Measurements from ENCODE around the gene TIMP2.
"Not testable (repeated sequence)": the region's sequence is repeated elsewhere in the genome, so short reads cannot be mapped to it uniquely, and the experiment has no call there.

TIMP2 gene

DNA sequence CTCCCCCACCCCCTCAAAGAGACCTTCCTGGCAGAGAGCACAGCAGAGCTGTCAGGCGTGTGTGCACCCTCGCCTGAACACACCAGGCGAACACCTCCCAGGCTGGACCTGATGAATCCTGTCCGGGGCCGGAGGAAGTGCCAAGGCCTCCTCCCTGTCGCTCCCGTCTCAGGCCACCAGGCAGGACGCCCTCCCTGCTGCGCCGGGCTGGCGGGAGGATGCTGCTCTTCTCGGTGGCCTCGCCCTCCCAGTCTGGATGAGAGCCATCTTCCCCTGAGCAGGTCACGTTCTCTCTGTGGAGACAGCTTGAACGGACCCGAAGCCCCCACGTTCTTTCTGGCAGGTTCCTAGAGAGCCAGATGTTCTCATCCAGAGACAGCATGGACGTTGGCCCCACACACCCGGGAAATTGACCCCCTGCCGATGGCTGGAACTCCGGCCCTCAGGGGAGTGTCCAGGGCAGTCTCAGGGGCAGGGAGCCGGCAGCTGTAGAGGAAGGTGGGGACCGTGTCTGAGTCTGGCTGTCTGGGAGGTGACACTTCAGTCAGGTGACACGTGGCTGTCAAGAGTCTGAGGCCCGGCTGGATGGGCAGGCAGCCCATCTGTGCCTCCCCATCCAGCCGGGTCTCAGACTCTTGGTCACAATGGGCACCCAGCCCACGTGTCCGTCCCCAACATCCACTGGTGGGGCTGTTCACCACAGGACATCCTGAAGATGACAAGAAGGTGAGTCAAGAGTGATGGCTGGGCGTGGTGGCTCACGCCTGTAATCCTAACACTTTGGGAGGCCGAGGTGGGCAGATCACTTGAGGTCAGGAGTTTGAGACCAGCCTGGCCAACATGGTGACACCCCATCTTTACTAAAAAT, 5.0 kb upstream of the TIMP2 start:
- DNase-seq, result no peak

DNA sequence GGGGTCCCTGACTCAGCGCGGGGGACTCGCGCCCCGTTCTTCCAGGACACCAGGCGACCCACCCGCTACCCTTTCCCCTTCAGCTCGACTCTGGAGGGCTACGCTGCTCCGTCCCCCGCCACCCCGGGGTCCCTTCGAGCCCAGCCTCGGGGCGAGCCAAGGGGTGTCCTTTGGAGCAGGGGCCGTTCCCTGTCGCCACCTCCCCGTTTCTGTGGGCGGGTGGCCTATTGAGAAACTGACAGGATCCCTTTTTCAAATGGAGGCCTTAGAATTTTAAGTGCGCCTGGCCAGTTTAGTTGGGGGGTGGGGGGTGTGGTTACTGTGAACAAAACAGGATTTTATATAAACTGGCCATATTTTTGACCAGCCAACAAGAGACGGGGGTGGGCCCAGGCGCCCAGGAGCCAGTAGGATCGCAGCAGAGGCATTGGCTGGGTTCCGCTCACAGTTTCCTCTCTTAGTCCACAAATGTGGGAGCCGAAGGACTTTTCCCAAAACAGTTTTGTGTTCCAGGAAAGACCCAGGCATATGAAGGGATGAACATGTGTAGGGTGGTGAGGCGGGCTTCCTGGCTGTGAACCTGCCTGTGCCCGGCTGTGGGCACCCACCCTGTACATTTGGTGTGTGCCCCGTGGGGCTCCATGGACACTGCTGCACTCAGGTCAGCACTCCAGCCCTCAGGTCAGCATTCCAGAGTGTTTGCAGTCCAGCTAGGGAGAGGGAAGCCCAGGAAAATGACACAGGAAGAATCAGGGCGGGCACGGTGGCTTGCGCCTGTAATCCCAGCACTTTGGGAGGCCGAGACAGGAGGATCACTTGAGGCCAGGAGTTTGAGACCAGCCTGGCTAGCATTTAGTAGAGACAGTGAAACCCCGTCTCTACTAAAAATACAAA, 722 bp upstream of the TIMP2 start:
- no peak for DNase-seq

DNA sequence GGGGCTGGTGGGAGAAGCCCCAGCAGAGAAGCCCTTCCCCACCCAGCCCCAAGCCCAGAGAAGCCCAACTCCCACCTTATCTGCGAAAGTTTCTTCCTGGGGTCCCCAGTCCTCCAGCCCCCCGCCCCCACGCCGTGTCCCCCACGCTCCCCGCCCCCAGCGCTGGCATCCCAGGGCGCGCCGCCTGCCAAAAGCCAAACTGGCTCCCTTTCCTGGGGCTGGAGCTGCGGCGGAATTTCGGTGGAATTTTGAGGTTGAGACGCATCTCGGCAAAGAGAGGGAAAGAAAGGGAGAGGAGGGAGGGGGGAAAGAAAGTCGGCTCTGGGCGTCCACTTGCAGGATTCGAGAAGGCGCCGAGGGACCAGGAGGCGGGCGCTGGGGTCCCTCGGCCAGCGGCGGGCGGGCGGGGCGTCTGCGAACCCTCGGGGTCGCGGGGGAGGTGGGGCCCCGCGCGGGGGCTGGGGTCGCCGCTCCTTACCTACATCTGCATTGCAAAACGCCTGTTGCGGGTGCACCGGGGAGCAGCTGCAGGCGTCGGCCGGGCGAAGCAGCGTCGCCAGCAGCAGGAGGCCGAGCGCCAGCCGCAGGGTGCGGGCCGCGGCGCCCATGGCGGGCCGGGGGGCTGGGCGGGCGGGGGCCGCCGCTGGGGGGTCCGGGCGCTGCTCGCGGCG, 571 bp downstream of the TIMP2 start:
- no peak for DNase-seq

DNA sequence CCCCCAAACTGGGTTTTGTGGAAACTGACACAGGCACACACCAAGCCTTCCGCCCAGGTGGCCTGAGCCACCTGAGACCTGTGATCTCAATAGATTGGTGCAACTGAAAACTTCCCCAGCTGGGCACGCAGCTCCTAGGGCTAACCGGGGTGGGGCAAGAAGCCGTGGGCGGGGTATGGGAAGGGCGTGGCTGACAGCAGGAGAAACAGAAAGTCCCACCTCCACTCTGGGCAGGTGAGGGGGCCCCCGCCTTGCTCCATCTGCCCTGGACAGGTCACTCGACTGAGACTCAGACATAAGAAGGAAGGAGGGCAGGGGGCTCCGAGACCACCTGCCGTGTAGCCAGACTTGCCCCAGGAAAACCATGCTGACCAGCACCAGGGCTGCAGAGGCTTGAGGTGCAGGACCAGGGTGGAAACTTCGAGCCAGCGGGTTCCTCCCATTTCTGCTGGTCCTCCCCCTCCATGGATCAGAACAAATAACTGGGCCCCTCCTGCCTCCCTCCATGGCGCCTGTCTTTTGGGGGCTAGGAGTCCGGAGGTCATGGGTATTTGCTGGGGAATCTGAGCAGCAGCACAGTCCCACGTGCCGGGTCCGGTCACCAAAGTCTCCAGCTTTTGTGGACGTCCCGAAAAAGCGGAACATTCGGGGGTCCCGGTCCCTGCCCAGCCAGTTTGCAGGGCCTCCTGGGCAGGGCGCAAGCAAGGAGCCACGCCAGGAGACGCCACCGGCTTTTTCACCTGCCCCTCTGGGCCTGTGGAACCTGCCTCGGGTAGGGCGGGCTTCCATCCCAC, 1.3 kb downstream of the TIMP2 start:
- DNase-seq, result no peak

DNA sequence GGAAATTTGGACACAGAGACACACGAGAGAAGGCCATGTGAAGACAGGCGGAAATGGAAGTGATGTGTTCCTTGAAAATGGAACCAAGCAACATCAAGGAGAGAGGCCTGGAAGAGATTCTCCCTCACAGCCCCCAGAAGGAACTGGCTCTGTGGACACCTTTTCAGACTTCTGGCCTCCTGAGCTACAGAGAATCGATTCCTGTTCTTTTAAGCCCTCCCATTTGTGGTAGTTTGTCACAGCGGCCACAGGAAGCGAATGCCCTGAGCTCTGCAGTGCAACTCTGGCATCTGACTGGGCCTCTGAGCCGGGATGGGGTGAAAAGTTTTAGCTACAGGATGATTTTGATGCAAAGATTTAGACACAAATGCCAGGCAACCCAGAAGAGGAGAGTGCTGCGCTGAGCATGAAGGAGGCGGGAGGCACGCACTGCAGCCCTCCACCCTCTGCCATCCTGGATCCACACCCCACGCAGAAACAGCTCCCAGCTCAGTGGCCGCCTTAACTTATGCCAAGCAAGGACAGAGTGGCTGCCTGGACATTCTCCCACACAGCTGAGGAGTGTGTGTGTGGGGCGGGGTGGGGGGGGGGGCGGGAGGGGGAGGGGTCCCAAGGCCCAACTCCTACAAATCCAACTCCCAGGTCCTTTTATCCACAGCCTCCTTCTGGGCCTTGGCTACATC, 2.2 kb downstream of the TIMP2 start:
- no peak for DNase-seq

DNA sequence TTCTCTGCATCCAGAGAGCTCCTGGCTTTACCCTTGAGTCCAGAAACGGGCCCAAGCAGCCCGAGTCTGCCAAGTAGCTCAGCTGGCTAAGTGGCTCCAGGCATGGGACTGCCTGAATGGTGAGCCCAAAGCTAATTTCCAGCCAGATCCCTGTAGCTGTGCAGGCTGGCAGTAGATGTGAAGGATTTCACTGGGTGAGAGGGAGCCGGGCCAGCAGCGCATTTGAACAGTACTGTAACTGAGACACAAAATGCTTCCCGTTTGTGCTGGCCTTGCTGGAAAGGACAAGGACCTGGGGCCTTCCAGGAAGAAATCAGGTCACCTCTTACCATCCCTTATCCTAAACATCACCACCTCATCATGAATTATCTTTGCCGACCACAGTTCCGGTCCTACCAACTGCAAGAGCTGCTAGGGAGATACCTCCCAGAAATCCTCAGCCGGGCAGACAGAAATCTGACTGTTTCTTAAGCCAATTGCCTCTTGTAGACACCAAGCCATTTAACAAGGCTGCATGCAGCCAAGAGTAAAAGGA, 3.7 kb downstream of the TIMP2 start:
- no peak for DNase-seq

DNA sequence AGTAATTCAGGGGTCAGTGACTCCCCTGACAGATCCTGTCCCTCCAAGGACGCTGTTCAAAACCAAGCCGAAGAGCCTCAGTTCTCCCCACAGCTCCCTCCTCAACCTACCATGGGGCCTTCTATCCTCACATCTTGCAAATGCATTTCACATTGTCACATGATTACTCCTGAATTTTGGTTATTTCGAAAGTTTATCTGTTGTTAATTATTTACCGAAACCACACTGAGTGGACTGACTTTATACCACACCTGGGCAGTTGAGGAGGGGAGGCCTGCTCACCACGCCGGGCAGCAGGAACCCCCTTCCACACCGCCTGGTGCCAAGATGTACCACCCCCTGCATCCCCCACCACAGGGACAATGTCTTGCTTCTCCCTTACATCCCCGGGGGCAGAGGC, 4.7 kb downstream of the TIMP2 start:
- DNase-seq, result no peak

DNA sequence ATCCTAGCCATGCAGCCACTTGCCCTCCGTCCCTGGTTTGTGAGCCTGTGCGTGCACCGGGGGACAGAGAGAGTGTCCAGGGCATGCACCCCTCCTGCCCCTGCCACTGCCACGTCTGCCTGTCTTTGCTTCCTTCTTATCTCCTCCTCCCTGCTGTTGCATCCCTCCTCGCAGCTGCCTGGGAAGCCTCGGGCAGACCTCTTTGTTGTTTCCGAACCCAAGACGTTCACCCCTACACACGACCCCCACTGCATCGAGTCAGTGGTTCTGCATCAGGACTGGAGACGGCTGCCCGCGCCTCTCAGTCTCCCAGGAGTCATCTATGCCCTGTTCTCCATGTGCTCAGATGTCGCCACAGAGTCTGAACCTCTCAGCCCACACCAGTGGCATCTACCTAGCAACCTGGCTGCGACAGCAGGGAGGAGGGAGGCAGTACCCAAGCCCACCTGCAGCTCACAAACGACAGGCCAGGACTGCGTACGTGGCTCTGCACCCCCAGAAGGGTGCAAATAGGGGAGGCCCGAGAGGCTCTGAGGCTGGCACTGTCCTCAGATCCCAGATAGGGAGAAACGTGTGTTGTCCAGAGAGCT, 5.2 kb downstream of the TIMP2 start:
- DNase-seq, result no peak

DNA sequence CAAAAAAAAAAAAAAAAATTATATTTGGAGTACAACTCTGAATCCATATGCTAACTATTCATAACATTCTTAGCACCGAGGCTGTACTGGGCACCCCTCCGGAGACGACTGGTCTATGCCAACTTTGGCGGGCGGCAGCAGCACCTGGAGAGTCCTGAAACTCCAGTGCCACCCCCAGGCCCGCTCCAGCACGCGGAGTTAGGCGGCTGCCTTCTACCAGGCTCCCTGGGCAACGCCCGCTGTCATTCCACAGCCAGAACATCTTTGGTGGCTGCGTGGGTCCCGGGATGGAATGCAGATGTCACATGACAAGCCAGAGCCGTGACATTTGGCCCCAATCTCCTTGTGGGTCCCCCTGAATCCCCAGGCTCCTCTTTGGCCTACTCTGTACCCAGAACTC, 6.2 kb downstream of the TIMP2 start:
- no peak for DNase-seq

DNA sequence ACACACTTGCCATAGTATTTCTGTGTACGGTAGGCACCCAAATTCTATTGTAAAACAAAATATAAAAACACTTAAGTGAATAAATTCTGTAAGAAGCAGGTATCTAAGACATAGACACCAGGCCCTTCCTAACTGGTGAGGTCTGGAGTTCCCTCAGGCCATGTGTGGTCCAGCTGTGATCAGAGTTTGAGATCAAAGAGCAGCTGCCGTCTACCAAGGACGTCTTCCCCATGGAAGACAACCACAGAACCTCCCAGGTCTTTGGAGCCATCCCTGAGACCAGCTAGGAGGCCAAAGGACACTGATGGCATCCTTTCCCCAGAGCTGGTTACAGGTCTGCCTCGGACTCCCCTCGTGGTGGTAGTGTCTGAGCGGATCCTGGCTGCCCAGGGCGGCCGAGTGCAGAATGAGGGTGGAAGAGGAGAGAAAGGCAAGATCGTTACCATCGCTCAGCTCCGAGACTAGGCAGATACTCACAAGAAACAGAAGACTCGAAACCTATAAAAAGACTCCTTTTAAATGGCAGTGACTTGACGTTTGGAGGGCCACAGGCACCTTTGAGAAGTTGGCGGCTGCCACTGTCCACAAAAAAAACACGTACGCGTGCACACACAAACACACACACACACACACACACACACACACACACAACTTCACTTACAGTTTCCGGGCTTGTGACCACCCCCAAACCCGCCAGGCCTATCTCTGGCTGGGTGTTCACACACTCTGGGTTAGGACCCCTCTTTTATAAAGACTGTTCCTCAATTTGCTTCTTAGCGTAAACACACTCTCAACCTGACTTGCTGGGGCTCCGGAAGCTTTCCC, 7.5 kb downstream of the TIMP2 start:
- DNase-seq, result no peak

DNA sequence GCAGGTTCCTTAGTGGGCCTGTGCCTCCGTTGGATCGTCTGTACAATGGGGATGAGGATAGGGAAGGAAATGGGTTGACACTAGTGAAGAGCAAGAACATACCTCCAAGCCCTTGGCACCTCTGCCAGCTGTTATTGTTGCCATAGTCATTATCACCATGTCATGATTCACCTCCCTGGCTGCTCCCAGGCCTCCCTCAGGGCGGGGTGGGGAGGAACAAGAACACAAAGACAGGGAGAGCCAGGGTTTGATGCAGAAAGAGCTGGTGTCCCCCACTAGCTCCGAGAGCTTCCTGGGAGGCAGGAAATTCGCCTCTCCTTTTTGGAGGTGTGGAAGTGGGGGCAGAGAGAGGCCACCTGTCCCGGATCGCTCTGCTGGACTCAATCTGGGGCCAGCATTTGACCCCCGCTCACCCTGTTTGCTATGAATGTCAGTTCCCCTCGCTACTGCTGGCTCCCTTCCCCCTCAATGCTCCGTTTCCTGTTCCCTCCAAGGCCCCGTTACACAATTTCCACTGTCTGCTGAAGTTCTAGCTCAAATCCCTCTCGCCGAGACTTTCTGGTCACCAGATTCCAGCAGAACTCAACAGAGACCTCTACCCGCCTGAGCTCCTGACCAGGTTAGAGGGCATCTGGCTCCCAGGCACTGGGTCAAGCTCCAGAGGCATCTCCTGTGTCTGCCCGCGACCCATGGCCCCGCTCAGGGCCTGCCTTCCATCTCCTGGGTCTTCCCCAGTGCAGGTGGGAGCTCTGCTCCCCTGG, 9.1 kb downstream of the TIMP2 start:
- DNase-seq, result no peak

DNA sequence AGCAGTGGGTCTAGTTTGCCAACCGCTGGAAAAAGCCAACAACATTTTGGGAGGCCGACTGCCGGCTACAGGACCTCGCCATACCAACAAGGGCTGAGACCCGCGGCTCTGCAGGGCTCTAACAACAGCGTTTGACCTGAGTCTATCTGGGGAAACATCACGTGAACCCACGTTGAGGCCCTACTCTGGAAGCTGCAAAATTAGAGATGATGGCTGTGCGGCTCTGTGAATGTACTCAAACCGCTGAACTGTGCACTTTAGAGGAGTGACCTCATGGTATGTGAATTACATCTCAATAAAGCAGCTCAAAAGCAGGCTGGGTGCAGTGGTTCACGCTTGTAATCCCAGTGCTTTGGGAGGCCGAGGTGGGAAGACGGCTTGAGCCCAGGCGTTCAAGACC, 12.1 kb downstream of the TIMP2 start:
- no peak for DNase-seq

DNA sequence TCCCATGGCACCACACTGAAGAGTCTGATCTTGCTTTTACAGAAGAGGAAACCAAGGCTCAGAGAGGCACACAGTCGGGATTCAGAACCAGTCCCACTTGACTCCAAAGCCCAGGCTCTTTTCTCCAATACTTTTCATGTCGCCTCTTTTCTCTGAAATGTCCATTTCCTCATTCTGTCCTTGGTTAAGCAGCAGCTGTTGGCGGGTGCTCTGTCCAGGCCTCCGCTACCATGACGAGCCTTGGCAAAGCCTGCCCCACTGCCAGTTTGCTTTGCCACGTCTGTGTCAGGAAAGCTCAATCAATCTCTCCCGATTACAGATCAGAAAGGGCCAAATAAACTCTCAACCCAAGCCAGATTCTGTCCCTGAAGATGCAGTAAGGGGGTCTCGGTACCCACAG, 13.1 kb downstream of the TIMP2 start:
- DNase-seq, result no peak

DNA sequence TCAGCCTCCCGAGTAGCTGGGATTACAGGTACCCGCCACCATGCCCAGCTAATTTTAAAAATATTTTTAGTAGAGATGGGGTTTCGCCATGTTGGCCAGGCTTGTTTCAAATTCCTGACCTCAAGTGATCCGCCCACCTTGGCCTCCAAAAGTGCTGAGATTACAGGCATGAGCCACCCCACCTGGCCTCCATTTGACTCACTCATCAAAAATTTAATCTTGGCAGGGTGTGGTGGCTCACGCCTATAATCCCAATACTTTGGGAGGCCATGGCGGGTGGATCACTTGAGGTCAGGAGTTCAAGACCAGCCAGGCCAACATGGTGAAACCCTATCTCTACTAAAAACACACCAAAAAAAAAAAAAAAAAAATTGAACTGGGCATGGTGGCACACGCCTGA, 13.6 kb downstream of the TIMP2 start:
- not testable (repeated sequence) for DNase-seq

DNA sequence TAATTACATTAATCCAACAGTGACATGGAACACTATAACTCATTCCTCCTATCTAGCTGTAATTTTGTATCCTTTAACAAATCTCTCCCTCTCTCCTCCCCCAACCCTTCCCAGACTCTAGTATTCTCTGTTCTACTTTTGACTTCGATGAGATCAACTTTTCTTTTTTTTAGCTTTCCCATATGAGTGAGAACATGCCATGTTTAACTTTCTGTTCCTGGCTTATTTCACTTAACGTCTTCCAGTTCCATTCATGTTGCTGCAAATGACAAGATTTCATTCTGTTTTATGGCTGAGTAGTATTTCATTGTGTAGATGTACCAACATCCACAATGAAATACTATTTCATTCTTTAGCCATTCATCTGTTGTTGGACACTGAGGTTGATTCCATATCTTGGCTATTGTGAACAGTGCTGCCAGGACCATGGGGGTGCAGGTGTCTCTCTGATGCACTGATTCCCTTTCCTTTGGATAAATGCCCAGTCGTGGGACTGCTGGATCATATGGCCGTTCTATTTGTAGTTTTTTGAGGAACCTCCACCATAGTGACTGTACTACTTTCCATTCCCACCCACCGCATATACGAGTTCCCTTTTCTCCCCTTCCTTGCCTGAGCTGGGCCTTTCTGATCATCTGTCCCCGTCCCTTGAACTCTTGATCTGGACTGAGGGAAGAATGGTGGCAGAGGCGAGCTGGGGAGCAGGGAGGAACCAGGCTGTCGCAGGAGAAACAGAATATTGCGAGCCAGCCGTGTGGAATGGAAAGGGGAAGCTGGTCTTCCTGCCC, 14.5 kb downstream of the TIMP2 start:
- DNase-seq, result no peak

DNA sequence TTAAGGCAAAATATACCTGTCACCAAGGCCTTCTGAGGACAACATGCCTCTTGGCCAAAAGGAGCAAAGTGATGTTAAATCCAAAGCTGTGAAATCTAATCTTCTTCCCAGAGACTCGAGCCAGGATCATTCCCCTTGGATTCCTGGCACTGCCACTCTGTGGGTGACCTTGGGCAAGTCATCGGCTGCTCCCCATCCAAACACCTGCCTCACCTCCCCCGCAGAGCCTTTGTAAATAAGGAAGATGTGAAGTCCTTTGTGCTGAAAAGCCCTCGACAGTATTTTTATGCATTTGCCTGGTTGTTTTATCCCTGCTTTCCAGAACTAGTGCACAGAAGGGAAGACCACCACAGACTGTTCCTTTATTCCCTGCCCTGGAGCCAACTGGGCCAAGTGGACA, 16.8 kb downstream of the TIMP2 start:
- no peak for DNase-seq

DNA sequence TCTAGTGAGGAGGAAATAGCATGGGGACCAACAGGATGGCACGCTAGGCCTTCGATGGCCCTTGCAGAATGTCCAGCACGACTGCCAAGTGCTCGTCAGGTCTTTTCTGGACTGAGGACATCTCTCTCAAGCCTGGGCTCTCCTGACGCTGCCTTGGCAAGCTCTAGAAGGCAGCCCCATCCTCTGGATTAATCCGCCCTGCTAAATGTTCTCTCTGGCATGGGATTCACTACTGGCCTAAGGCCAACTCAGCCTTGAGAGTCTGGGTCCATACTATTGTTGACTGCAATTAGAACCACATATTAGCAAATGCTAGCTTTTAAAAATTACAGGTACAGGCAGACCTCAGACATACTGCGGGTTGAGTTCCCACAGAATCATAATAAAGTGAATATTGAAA, 19.6 kb downstream of the TIMP2 start:
- DNase-seq, result no peak

DNA sequence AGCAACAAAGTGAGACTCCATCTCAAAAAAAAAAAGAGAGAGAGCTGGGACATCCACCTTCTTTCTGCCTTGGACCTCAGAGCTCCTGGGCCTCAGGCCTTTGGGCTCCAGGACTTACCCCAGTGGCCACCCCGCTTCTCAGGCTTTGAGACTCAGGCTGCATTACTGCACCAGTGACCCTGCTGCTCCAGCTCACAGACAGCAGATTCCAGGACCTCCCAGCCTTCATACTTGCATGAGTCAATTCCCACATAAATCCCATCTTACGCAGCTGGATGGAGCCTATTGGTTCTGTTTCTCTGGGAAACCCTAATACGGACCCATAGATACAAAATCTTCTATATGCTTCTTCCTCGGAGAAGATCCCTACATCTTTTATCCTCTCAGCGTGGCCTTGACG, 20.1 kb downstream of the TIMP2 start:
- DNase-seq, result no peak

DNA sequence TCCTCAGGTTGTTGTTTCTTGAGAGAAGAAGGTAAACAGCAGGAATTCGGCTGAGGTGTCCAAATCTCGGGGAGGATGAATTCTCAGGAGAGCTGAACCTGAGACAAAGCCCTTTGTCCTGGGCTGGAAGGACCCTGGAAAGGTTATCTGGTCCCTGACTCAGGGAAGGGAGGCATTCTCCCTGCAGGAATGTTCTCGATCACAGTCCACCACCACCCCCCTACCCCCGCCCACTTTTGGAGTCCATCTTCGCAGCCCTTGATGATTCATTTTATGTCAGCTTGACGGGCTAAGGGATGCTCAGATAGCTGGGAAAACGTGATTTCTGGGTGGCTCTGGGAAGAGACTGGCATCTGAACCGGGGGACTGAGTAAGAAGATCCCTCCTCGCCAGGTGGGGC, 20.8 kb downstream of the TIMP2 start:
- no peak for DNase-seq

Measured in NCI-H1694 (cell line).